HFF-Myc (cell line): ENCODE results near the gene NAPB.
"Not testable (repeated sequence)": the region's sequence is repeated elsewhere in the genome, so short reads cannot be mapped to it uniquely, and the experiment has no call there.

Source experiments
- DNase-seq: peaks from one replicate; pipeline ENCODE4 v3.0.0-alpha.2; 2011; ENCODE audit warnings: low read depth; ENCODE audit errors: extremely low read depth
- H3K4me3 ChIP-seq: replicated peaks from 2 replicates; pipeline ENCODE4 v1.5.1; 2011; ENCODE audit warnings: low read depth, mild to moderate bottlenecking, control low read depth, low read length
- CTCF ChIP-seq: IDR thresholded peaks from 2 replicates; pipeline ENCODE4 v1.5.1; 2012; ENCODE audit warnings: mild to moderate bottlenecking, low read depth, low read length, control low read depth; ENCODE audit errors: missing control alignments

Gene NAPB

DNA sequence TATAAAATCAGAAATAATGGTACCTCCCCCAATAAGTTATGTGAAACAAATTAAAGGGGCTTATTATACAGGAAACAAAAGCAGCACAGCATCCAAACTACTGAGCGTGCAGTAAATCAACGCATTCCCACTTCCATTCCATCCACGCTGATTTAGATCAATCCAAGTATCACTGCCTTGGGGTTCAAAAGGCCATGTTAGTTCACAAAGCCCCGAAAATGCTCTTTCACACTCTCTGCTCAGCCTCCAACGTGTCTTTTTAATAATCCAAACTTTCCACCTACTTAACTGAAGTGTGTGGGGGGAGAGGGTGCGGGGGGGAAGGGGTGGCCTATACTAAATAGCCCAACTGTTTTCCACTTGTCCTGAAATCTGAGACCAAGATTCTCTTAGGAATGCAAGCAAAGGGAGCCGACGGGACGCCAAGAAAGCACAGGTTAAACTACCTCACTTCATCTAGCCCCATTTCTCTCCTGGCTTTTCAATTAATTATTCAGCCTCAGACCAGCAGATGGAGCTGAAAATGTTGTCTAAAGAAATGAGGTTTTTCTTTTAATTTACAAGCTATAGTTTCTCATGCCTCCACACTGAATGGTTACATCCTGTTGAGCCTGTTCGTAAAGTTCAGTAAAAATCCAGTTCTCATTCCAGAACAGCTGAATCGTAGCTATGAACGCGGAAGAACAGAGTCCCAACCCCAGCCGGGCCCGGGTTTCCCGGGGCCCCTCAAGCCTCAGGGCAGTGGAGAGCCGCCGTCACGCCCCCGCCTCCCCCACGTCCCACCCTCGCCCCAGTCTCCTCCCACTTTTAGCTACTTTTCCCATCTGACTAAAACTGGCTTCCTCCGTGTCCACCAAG is 71.7 kb downstream of the NAPB start:
- peak; percentile 26 for TF ChIP-seq CTCF

DNA sequence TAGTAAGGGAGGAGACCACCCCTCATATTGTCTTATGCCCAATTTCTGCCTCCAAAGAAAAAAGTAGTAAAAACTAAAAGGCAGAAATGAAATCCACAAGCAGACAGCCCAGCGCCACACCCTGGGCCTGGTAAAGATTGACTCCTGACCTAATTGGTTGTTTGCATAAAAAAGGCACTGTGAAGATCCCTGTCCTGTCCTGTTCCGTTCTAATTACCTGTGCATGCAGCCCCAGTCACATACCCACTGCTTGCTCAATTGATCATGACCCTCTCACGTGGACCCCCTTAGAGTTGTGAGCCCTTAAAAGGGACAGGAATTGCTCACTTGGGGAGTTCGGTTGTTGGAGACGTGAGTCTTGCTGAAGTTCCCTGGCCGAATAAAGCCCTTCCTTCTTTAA is 72.8 kb downstream of the NAPB start:
- DNase-seq, H3K4me3 ChIP-seq: not testable (repeated sequence)

More for the DNA sequence above, 71.7 kb downstream of the NAPB start:
- H3K4me3 ChIP-seq = peak overlapping the region; percentile 94
- no peak for DNase-seq

GRCh38 chr20:23347791-23348190 is 73.5 kb downstream of the NAPB start:
- H3K4me3 ChIP-seq = no peak overlapping the region
- DNase-seq = no peak
- no peak for TF ChIP-seq CTCF

DNA sequence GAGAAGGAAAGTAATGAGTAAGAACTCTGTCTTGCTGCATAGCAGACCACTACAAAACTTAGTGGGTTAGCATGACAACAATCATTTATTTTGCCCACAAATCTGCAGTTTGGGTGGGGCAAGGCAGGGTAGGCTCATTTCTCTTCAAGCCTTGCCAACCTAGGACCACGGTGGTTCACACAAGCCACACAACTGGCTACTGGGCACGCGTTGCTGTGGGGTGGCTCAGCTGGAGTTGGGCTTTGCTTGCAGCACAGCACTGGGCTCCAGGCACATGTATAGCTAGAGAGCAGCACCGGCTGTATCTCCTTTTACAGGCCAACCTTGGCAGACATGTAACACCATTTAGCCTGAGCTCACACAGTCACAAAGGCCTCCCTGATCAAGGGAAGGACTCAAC is 75.3 kb downstream of the NAPB start:
- TF ChIP-seq CTCF = no peak
- DNase-seq = no peak
- H3K4me3 ChIP-seq = no peak overlapping the region

- DNase-seq = no peak
- H3K4me3 ChIP-seq = no peak overlapping the region
- TF ChIP-seq CTCF = no peak
These were observed 77.0 kb downstream of the NAPB start for GRCh38 chr20:23344336-23344735.

- H3K4me3 ChIP-seq = no peak overlapping the region
- TF ChIP-seq CTCF = no peak
- no peak for DNase-seq
These were observed 77.7 kb downstream of the NAPB start for GRCh38 chr20:23343590-23343989.

GRCh38 chr20:23341073-23341472 is 80.2 kb downstream of the NAPB start:
- DNase-seq = no peak

More at GRCh38 chr20:23341073-23341472, 80.2 kb downstream of the NAPB start:
- TF ChIP-seq CTCF = no peak
- H3K4me3 ChIP-seq = no peak overlapping the region
